H1 (cell line): Measurements from ENCODE around the gene CCDC51. TPM values are rescaled to one million over a fixed set of nuclear protein-coding genes. Genes with fewer than 3 reads are reported as not detected.

Source experiments
- CTCF ChIA-PET: fragments of 300-600 bp; sonication (Branson Sonifier 250); formaldehyde crosslinking; loops from one replicate; lab custom pipeline; 2021; ENCODE audit not compliant: partially characterized antibody; lab: Charles Lee
- POLR2A ChIA-PET: fragments of 300-600 bp; sonication (Branson Sonifier 250); formaldehyde crosslinking; loops from one replicate; lab custom pipeline; 2021; ENCODE audit warnings: inconsistent platforms; ENCODE audit not compliant: partially characterized antibody; lab: Charles Lee
- DNase-seq, 2 experiments: peaks; one replicate each; pipeline versions ENCODE4 v3.0.0 to v3.0.0-alpha.2; 2010 to 2022; ENCODE audit warnings: low spot score in 2 of 2, low read depth in 1 of 2, mixed read lengths in 1 of 2
- FAIRE-seq: peaks from 2 replicates; lab custom pipeline; 2011; peaks lifted over from hg19 to GRCh38; lab: Jason Lieb, UNC
- H2AFZ ChIP-seq: 2 replicates; pipeline ENCODE4 v1.8.1; 2012; ENCODE audit warnings: low read length, inconsistent platforms
- H2AK5ac ChIP-seq: 2 replicates; pipeline ENCODE4 v1.6.1; 2013; ENCODE audit warnings: low read depth, low read length
- H2BK120ac ChIP-seq: replicated peaks from 2 replicates; pipeline ENCODE3; 2013; ENCODE audit warnings: low read depth, low read length, inconsistent platforms
- H2BK12ac ChIP-seq: 2 replicates; pipeline ENCODE4 v1.6.1; 2013; ENCODE audit warnings: low read depth, low read length
- H2BK15ac ChIP-seq: 2 replicates; pipeline ENCODE4 v1.6.1; 2013; ENCODE audit warnings: low read length
- H2BK20ac ChIP-seq: 2 replicates; pipeline ENCODE4 v1.6.1; 2013; ENCODE audit warnings: low read length
- H2BK5ac ChIP-seq: 2 replicates; pipeline ENCODE4 v1.6.1; 2013; ENCODE audit warnings: low read depth, low read length
- H3K14ac ChIP-seq: 2 replicates; pipeline ENCODE4 v1.6.1; 2013; ENCODE audit warnings: inconsistent platforms; ENCODE audit not compliant: insufficient read length
- H3K18ac ChIP-seq: 2 replicates; pipeline ENCODE4 v1.6.1; 2013; ENCODE audit warnings: low read length; ENCODE audit errors: extremely low read depth
- H3K23ac ChIP-seq: 2 replicates; pipeline ENCODE4 v1.6.1; 2013; ENCODE audit warnings: inconsistent platforms; ENCODE audit not compliant: insufficient read length
- H3K23me2 ChIP-seq: 2 replicates; pipeline ENCODE4 v1.6.1; 2013; ENCODE audit warnings: low read depth, low read length
- H3K27ac ChIP-seq: 2 replicates; pipeline ENCODE4 v1.6.1; 2011; ENCODE audit warnings: low read depth, low read length, inconsistent platforms
- H3K27me3 ChIP-seq, 4 experiments: replicated peaks in 1 of 4; 1 replicate in 1 of 4; 2 replicates in 3 of 4; pipeline versions ENCODE4 v1.6.1 to v1.8.1; 2011 to 2013; ENCODE audit warnings: low read length in 3 of 4, mild to moderate bottlenecking in 3 of 4, inconsistent platforms in 2 of 4, mixed read lengths in 2 of 4, moderate library complexity in 1 of 4; ENCODE audit not compliant: control insufficient read depth in 3 of 4, insufficient read depth in 3 of 4; ENCODE audit errors: extremely low read depth in 1 of 4
- H3K36me3 ChIP-seq, 4 experiments: 2 replicates each; pipeline versions ENCODE4 v1.6.1 to v1.8.1; 2011 to 2013; ENCODE audit warnings: mild to moderate bottlenecking in 4 of 4, low read length in 3 of 4, moderate library complexity in 2 of 4, control low read depth in 1 of 4, inconsistent platforms in 1 of 4; ENCODE audit not compliant: insufficient read depth in 4 of 4, control insufficient read depth in 2 of 4
- H3K4ac ChIP-seq: replicated peaks from 2 replicates; pipeline ENCODE3; 2013; ENCODE audit warnings: low read length, low read depth, mixed read lengths, inconsistent platforms; ENCODE audit not compliant: insufficient read length
- H3K4me1 ChIP-seq, 4 experiments: replicated peaks in 1 of 4; 1 replicate in 1 of 4; 2 replicates in 3 of 4; pipeline versions ENCODE4 v1.6.1 to v1.8.1; 2011 to 2013; ENCODE audit warnings: low read length in 3 of 4, inconsistent platforms in 2 of 4, mixed read lengths in 1 of 4; ENCODE audit not compliant: insufficient read depth in 4 of 4, control insufficient read depth in 3 of 4
- H3K4me2 ChIP-seq, 2 experiments: 2 replicates each; pipeline versions ENCODE4 v1.6.1 to v1.8.1; 2011 to 2013; ENCODE audit warnings: low read depth in 2 of 2, low read length in 2 of 2, control low read depth in 1 of 2, inconsistent platforms in 1 of 2, mild to moderate bottlenecking in 1 of 2; ENCODE audit not compliant: insufficient read depth in 1 of 2
- H3K4me3 ChIP-seq, 4 experiments: fragments of 200-600, 300-600 bp in 1 of 4; sonication (generic), shearing (Covaris generic), sonication (Bioruptor Twin) in 1 of 4; 2 replicates each; pipeline versions ENCODE4 v1.5.1 to v1.8.1; 2011 to 2016; ENCODE audit warnings: low read length in 4 of 4, low read depth in 3 of 4, control low read depth in 2 of 4, inconsistent platforms in 2 of 4, mild to moderate bottlenecking in 2 of 4, mixed read lengths in 1 of 4, moderate library complexity in 1 of 4; ENCODE audit not compliant: insufficient read depth in 2 of 4; ENCODE audit errors: extremely low read depth in 1 of 4
- H3K56ac ChIP-seq: replicated peaks from 2 replicates; pipeline ENCODE3; 2013; ENCODE audit warnings: low read depth, mild to moderate bottlenecking, mixed read lengths, low read length, inconsistent platforms; ENCODE audit not compliant: insufficient read length
- H3K79me1 ChIP-seq: 2 replicates; pipeline ENCODE4 v1.6.1; 2013; ENCODE audit warnings: low read depth, low read length, control low read depth
- H3K79me2 ChIP-seq, 2 experiments: 2 replicates each; pipeline versions ENCODE4 v1.6.1 to v1.8.1; 2012 to 2013; ENCODE audit warnings: low read length in 2 of 2, mild to moderate bottlenecking in 2 of 2, inconsistent platforms in 1 of 2; ENCODE audit not compliant: insufficient read depth in 2 of 2, control insufficient read depth in 1 of 2
- H3K9ac ChIP-seq, 4 experiments: replicated peaks in 1 of 4; 1 replicate in 1 of 4; 2 replicates in 3 of 4; pipeline versions ENCODE4 v1.6.1 to v1.8.1; 2011 to 2013; ENCODE audit warnings: low read depth in 3 of 4, low read length in 3 of 4, control low read depth in 2 of 4, mild to moderate bottlenecking in 2 of 4, moderate library complexity in 2 of 4, inconsistent platforms in 1 of 4; ENCODE audit errors: extremely low read depth in 1 of 4
- H3K9me3 ChIP-seq, 2 experiments: 2 replicates each; pipeline versions ENCODE4 v1.6.1 to v1.8.1; 2012 to 2013; ENCODE audit warnings: mild to moderate bottlenecking in 2 of 2, moderate library complexity in 2 of 2, control low read depth in 1 of 2, inconsistent platforms in 1 of 2, low read depth in 1 of 2, low read length in 1 of 2, mixed read lengths in 1 of 2; ENCODE audit not compliant: insufficient read depth in 2 of 2
- H4K20me1 ChIP-seq, 2 experiments: replicated peaks in 1 of 2; 2 replicates each; pipeline versions ENCODE3 to v1.8.1; 2011 to 2013; ENCODE audit warnings: inconsistent platforms in 2 of 2, low read length in 2 of 2, mild to moderate bottlenecking in 1 of 2; ENCODE audit not compliant: insufficient read depth in 2 of 2, control insufficient read depth in 1 of 2
- H4K5ac ChIP-seq: 2 replicates; pipeline ENCODE4 v1.6.1; 2013; ENCODE audit warnings: low read length, low read depth, mixed read lengths, inconsistent platforms; ENCODE audit not compliant: insufficient read length
- H4K8ac ChIP-seq: 2 replicates; pipeline ENCODE4 v1.8.0; 2013; ENCODE audit warnings: mild to moderate bottlenecking, moderate library complexity, low read length, inconsistent platforms; ENCODE audit not compliant: insufficient read depth; ENCODE audit errors: extremely low read depth
- H4K91ac ChIP-seq: replicated peaks from 2 replicates; pipeline ENCODE3; 2013; ENCODE audit warnings: low read length, mixed read lengths, inconsistent platforms; ENCODE audit not compliant: insufficient read length
- BCL11A ChIP-seq, 2 experiments: IDR thresholded peaks; one replicate each; pipeline ENCODE4 v1.6.1; 2011; ENCODE audit warnings: low read depth in 2 of 2, low read length in 2 of 2, mild to moderate bottlenecking in 2 of 2
- KDM1A ChIP-seq: fragments of 200-600, 300-600 bp; sonication (generic); IDR thresholded peaks from 2 replicates; pipeline ENCODE4 v1.7.1; 2016; ENCODE audit warnings: mild to moderate bottlenecking, low read length, borderline replicate concordance
- SRF ChIP-seq: IDR thresholded peaks from 2 replicates; pipeline ENCODE4 v1.6.1; 2011; ENCODE audit warnings: mild to moderate bottlenecking, low read depth, low read length, moderate library complexity
- WGBS, 2 experiments: shearing (Covaris generic) in 1 of 2; methylation state at CpG; one replicate each; pipeline versions ENCODE4 v1.1.6 to v1.1.7; 2013 to 2015; ENCODE audit warnings: low lambda C conversion rate in 2 of 2, mixed read lengths in 2 of 2, inconsistent platforms in 1 of 2, low coverage in 1 of 2, missing lambda C conversion rate in 1 of 2; ENCODE audit not compliant: insufficient replicate concordance in 2 of 2, insufficient coverage in 1 of 2, insufficient read length in 1 of 2; ENCODE audit errors: extremely low coverage in 1 of 2, missing lambda C conversion rate in 1 of 2; 5-methylcytosine and 5-hydroxymethylcytosine counted together
- polyA plus RNA-seq, 7 experiments: library from polyadenylated mRNA; depleted of rRNA in 3 of 7; stranded (reverse) in 5 of 7; unstranded in 2 of 7; fragments of >200 nt in 5 of 7; fragments of 200-250 nt in 2 of 7; gene quantifications; 1 replicate in 5 of 7; 2 replicates in 1 of 7; 4 replicates in 1 of 7; pipeline versions ENCODE4 v1.2.1 to v1.2.3, GENCODE V29; 2011 to 2013; ENCODE audit warnings: missing spikeins in 2 of 7, mixed read lengths in 2 of 7
- total RNA-seq: library from RNA; stranded (reverse); fragmentation: NEBNext Ultra II Directional; extraction: Animal tissue kit (Norgen Biotek cat#: 25700); gene quantifications from 2 replicates; pipeline ENCODE4 v1.2.1, GENCODE V29; 2021

Gene CCDC51
- total and polyA plus RNA-seq, 2 of the 8 experiments (the other 6 are each of a cell fraction or from before 2014, with no cell fraction given), result 21.3 to 21.4 TPM

GRCh38 chr3:48419597-48419996, 20.3 kb downstream of the CCDC51 start:
- H4K5ac ChIP-seq, result no peak overlapping the region
- peaks cover 26 to 52% of the 10 kb centered on the region in 2 experiments for H4K20me1 ChIP-seq
- H3K4me2 ChIP-seq, result no peak overlapping the region
- POLR2A ChIA-PET, result interaction anchor here (1.3 to 31.5 kb wide), 6 partner anchors 8 to 26 kb away, joined by 3 to 650 read pairs (median 16); partner anchors contain the start of genes CCDC51, PLXNB1 and TMA7
- H2BK12ac ChIP-seq, result no peak overlapping the region
- H3K4ac ChIP-seq, result no peak overlapping the region
- CTCF ChIA-PET, result interaction anchor here (0.7 to 6.9 kb wide), 7 partner anchors 11 to 148 kb away, joined by 3 to 95 read pairs (median 18); no protein-coding TSS in a partner anchor
- H2BK20ac ChIP-seq, result no peak overlapping the region
- H3K56ac ChIP-seq, result no peak overlapping the region
- peaks cover 17% of the 10 kb centered on the region for H3K79me1 ChIP-seq
- peak overlapping the region; percentile 79; the same call in 1 of the 2 replicates for H4K8ac ChIP-seq
- peaks cover 43 to 61% (median 49%) of the 10 kb centered on the region in 4 experiments for H3K36me3 ChIP-seq
- DNase-seq, result no peak
- no peak overlapping the region for H3K14ac ChIP-seq
- peaks cover 0 to 8% (median 0%) of the 10 kb centered on the region in 4 experiments; a peak in 3 of 7 replicates for H3K4me1 ChIP-seq
- no peak overlapping the region for H3K18ac ChIP-seq
- no peak overlapping the region for H4K91ac ChIP-seq
- H3K4me3 ChIP-seq, result no peak overlapping the region
- no peak for TF ChIP-seq KDM1A
- TF ChIP-seq BCL11A (IDR thresholded peaks at IDR 0.05; ENCODE audit: low read depth in 2 of 2, low read length in 2 of 2), result no peak
- TF ChIP-seq SRF, result no peak
- peaks cover 2 to 27% of the 10 kb centered on the region in 2 experiments; a peak in 3 of 4 replicates for H3K79me2 ChIP-seq
- H2BK15ac ChIP-seq, result no peak overlapping the region
- H3K27ac ChIP-seq, result no peak overlapping the region
- WGBS, 2 experiments, result 100% methylated on average over 9 of the region's 17 CpGs; no CpG with 5 or more reads in 1 of the 2 experiments
- no peak overlapping the region for H2AK5ac ChIP-seq
- no peaks in the 10 kb centered on the region for H3K27me3 ChIP-seq
- no peak for FAIRE-seq
- H3K23me2 ChIP-seq, result no peaks in the 10 kb centered on the region
- H2AFZ ChIP-seq, result no peak overlapping the region
- no peak overlapping the region for H2BK5ac ChIP-seq
- H3K9me3 ChIP-seq, result no peaks in the 10 kb centered on the region
- H2BK120ac ChIP-seq, result no peak overlapping the region
- H3K9ac ChIP-seq, result no peak overlapping the region
- no peak overlapping the region for H3K23ac ChIP-seq
